ENCODE measurements around the gene CORT.
"Not testable (repeated sequence)": the region's sequence is repeated elsewhere in the genome, so short reads cannot be mapped to it uniquely, and the experiment has no call there.

The CORT gene

DNA sequence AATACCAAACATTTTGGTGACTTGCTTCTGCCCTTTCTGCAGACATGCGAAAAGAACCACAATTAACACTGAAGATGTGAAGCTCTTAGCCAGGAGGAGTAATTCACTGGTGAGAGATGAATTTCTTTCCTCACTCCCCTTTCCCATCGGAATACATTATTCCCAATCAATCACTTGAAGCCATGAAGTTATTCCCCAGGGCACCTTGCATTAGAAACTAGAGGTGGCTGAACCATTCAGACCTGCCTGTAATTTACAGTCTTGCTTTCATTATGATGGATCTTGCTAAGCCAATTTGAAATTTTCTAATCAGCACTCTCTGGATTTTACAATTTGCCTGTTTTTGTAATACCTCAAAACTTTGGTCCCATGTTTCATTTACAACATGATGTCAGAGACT, 9.5 kb upstream of the CORT start:
- no peak for DNase-seq

DNA sequence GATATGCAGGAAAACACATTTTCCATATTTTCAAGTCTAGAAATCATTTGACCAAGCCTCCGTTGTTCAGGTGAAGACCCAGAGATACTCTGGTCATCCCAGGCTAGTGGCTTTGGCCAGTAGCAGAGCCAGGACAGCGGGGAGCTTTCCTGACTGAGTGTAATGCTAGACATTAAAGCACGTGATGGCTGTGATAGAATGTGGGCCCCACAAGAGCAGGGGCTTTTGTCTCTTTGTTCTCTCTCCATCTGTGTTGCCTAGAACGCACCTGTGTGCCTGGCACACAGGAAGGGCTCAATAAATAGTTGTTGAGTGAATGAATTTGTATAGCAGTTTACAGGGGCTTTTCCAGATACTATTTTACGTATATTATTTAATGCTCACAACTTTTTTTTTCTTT, 9.0 kb upstream of the CORT start:
- no peak for DNase-seq

DNA sequence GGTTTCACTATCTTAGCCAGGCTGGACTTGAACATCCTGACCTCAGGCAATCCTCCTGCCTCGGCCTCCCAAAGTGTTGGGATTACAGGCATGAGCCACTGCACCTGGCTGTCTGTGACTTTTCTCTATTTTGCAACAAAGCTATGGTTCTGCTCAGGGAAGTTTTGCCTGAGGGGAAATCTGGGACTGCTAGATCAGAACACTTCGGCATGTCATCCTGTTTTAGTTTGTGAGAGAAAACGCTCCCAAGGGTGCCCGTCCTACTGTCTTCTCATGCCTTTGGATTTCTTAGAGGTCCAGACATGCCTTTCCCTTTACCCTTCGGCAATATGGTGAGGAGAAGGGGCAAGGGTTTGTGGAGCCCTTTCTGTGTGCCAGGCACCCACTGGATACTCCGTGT, 5.6 kb upstream of the CORT start:
- no peak for DNase-seq

DNA sequence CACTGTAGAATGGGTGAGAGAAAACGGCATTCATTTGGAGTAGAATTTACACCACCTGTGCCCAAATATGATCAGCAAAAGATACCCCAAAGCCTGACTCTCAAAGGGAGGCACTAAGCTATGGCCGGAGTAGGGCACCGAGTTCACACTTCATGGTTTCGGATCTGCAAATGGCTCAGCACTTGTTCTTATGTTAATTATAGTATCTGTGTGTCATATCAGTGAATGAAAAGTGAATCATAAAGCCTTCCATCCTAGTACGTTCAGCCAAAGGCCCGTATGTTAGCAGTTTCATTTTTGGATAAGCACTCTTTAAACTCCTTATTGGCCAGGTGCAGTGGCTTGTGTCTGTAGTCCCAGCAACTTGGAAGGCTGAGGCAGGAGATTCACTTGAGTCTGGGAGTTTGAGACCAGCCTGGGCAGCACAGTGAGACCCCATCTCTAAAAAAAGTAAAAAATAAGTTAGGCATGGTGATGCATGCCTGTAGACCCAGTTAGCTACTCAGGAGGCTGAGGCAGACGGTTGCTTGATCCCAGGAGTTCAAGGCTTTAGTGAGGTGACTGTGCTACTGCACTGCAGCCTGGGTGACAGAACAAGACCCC, 4.9 kb upstream of the CORT start:
- DNase-seq, result no peak

DNA sequence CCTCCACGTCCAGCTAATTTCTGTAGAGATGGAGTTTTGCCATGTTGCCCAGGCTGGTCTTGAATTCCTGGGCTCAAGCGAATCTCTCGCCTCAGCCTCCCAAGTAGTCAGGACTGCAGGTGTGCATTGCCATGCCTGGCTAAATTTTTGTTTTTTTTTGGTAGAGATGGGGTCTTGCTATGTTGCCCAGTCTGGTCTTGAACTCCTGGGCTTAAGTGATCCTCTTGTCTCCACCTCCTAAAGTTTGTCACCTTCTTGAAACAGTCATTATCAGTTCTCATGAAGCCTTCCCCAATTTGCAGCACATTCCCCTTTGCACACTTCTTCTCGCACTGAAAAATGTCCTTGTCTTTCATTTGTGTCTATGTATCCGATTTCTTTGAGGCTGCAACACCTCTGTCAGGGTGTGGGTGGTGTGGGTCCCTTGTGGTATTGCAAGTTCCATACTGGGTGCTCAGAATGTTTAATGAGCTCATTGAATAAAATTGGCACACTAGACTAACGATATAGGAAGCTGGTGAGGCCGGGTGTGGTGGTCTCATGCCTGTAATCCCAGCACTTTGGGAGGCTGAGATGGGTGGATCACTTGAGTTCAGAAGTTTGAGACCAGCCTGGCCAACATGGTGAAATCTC, 2.9 kb upstream of the CORT start:
- no peak for DNase-seq

DNA sequence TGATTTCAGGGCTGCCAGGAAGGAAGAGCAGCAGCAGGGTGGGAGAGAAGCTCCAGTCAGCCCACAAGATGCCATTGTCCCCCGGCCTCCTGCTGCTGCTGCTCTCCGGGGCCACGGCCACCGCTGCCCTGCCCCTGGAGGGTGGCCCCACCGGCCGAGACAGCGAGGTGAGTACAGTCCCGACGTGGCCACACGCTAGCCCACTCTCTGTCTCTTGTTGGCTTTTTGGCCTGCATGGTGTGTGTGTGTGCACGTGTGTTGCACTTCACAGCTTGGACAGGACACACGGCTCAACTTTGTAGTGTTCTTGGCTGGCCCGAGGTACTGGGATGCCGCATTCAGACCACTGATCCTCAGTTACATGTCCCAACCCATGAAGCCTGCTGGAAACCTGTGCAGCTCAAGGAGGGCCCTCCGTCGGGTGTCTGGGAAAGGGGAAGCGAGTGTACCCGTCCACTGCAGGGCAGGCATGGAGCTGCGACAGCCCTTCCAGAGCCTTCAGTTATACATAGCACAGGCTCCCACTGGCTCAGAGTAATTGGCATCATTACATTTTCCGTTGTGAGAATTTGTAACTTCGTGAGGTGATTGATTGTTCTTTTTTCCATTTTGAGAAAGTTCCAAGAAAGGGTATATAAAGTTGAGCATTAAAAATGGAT, 454 bp downstream of the CORT start:
- no peak for DNase-seq

DNA sequence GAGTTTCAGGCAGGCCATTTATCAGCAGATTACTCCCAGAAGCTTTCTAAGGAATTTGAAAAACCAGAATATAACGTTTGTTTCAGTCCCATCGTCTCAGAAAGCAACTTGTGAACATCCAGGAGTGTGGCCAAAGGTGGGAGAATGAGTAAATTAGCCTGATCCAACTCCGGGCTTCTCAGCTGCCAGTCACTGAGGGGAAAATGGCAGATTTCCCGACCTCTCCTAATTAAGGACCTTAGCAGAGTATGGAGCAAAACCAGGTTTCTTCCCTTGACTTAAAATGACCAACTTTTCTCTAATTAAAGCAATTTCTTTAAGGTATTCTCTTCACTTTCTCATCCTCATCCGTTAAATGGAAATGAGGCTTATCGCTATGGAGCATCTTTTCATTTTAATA, 1.0 kb downstream of the CORT start:
- no peak for DNase-seq

DNA sequence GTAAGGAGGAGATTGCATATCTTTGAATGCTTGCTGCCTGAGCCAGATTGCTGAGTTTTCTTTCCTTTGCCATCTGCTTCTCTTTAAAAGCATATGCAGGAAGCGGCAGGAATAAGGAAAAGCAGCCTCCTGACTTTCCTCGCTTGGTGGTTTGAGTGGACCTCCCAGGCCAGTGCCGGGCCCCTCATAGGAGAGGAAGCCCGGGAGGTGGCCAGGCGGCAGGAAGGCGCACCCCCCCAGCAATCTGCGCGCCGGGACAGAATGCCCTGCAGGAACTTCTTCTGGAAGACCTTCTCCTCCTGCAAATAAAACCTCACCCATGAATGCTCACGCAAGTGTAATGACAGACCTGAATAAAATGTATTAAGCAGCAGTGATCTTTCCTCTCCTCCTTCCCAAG, 1.5 kb downstream of the CORT start:
- no peak for DNase-seq

DNA sequence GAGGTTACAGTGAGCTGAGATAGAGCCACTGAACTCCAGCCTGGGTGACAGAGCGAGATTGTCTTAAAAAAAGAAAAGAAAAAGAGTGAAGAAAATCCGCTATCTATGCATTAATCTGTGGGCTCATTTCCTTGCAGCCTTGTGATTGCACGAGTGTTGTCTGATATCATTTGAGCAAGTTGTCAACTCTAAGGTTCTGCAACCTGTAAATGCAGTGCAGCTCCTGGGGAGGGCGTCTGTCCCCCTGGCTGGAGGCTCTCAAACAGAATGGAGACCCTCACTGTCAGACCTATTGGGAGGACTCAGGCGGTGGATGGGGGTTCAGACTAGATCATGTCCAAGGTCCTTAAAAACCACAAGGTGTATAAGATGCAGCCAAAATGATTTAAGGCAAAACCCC, 6.2 kb downstream of the CORT start:
- DNase-seq, result no peak

DNA sequence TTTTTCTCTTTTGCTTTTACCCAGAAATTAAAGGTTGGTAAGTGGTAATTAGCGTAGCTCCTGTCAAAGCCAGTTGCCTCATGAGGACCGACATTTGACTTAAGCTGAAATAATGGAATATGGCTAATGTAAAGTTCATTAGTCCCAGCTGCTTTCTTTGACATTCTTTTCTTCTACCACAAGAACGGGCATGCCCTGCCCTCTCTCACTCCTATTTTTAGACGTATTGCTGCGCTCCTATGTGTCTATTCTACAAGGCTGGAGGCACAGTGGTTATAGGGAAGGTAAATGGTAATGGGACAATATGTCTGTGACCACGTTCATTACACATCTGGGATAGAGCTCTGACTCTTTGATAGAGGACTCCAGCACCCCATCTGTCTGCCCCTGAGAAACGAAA, 6.8 kb downstream of the CORT start:
- DNase-seq, result no peak

DNA sequence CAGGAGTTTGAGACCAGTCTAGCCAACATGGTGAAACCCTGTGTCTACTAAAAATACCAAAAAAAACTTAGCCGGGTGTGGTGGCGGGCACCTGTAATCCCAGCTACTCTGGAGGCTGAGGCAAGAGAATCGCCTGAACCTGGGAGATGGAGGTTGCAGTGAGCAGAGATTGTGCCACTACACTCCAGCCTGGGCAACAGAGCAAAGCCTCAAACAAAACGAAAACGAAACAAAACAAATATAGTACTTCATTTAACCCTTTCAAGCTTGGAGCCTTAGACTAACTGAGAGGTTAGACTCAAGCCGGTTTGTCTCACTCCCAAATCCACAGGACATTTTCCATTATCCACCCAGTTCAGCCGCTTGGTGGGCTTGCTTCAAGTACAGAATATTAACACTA, 7.6 kb downstream of the CORT start:
- DNase-seq, result not testable (repeated sequence)

DNA sequence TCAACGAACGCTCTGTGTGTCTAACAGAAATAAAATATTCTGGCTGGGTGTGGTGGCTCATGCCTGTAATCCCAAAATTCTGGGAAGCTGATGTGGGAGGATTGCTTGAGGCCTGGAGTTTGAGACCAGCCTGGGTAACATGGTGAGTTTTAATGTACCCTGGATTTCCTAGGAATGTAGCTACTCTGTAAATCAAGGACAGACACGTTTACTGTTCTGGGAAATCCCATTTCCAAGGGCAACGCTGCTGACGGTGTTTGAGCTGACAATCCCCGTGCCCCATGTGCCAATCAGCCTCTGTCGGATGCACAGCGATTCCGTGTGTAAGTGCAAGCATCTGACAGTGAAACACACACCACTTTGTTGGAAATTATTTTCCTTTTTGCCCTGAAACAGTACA, 8.0 kb downstream of the CORT start:
- no peak for DNase-seq

DNA sequence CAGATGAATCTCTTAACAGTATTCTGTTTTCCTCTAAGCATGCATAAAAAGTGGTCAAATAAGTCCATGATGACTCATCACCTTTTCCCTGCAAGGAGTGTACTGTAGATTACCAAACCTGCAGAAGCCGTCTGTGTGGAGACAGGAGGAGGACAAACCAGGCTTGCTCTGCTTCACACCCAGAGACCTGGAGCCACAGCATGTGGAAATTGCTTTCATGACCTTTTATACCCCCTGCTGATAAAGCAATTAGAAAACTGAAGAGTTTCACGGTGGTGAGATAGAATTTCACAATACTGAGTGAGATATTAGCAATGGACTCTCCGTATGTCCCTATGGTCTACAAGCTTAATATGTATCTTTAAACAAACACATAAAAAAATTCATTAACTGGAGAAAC, 9.4 kb downstream of the CORT start:
- no peak for DNase-seq

DNA sequence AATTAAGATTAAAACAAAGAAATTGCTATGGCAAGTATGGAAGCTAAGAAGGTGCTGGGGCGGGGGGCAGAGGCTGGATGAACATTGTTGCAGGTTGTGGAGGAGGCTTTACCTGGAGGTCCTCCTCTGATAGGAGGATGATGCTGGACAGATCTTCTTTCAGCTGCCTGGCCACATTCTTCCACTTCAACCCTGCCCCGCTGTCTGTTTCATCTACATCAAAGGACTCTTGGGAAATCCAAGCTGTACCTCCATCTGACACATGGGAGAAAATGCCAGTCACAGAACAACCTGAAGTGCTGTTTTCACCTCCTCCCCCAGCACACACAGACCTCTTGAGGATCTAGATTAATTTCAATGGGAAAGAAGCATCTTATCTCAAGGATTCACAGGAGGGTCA, 17.2 kb downstream of the CORT start:
- no peak for DNase-seq

DNA sequence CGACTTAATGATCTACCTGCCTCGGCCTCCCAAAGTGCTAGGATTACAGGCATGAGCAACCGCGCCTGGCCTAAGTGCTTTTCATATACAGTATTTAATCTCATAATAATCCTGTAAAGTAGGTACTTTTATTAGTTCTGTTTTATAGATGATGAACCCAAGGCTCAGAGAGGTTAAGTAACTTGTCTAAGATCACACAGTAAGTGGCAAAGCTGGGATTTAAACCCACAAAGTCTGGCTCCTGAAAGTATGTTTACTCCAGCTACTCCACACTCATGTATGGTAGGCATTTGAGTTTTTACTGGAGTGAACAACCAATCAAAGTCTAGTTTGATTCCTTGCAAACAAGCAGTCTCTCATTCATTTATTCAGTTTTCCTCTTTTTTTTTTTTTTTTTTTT, 20.2 kb downstream of the CORT start:
- no peak for DNase-seq

DNA sequence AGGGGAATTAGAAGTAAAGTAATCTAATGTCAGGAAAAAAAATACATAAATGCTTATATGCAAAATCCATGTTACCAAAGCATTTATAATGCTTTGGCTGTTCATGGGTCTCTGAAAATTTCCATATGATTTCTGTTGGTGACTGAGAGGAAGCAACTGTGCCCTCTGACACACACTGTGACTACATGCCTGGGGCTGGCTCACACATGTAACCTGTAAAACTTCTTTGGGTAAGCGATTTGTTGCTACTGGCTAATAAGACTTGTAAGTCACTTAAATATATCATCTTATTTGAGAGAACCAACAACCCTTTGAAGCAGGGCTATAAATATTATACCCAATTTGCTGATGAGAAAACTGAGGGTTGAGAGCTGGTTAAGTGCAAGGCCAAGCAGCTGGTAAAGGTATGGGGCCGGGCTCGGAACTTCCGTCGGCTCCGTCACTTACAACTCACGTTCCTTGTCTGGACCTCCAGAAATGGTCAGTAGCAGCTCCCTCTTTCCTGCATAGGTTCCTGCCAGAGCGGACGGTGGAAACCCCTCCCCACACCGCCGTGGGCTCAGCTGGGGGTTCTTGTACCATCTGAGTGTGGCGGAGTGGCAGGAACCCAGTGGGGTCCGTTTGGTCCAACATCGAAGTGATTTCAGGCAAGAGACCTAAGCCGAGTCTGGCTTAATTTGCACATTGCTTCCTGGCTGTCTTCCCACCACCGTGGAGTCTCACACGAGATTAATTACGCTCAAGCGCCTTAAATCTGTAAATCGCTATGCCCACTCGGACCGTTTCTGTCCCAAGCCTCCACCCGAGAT, 21.8 kb downstream of the CORT start:
- DNase-seq, result no peak

DNA sequence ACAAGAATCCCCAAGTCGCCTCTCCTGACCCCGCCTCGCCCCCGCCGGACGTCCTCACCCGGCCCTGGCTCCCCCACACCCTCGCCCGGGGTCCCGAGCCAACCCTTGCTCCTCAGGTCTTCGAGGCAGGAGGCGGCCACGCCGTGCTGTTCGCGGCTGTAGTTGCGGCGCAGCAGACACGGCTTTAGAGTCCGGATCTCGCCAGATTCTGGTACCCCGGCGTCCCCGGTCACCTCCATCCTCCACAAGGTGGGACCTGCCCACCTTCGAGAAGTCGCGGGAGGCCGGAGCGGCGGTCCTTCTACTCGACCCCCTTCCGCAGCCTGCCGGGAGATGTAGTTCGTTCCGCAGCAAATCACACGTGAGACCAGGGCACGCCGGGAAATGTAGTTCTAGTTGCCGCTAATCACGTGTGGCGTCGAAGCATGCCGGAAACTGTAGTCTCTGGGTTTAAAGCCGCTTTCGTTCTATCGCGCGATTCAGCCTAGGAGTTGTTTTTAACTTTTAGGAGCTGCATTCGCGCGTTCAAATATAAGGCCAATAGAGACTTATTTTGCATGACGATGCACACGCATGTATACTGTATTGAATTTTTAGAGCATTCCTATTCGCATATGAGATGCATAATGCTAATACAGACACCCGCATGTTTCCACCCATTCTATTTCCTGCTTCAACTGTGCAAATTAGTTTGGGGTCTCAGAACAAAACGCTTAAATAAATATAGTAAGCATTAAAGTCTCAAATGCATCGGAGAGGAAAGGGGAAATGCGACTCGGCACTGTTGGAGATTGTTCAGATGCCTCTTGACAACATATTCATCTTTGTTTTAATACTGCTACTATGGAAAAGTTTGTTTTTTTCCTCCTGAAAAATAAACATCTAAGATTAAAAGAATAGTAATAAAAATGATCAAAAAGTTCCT, 22.7 kb downstream of the CORT start, which contains the start of gene DFFA:
Gene DFFA (minus strand): TSS at position 310 of the 925 bp plus-strand sequence. CDS start 71 bp downstream, at position 239.
- peak; percentile 91 for DNase-seq

DNA sequence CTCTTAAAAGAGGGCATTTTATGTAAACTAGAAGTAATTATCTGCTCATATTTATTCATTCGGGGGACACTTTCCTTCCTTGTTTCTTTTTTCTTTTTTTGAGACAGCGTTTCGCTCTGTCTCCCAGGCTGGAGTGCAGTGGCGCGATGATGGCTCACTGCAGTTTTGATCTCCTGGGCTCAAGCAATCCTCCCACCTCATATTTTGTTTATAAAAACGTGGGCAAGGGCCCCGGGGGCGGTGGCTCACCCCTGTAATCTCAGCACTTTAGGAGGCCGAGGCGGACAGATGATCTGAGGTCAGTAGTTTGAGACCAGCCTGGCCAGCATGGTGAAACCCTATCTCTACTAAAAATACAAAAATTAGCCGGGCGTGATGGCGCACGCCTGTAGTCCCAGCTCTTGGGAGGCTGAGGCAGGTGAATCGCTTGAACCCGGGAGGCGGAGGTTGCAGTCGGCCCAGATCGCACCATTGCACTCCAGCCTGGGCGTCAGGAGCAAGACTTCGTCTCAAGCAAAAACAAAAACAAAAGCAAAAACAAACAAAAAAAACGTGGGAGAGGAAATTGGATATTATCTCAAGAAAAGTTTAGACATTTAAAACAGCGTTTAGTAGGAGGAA, 23.4 kb downstream of the CORT start:
- DNase-seq, result no peak

DNA sequence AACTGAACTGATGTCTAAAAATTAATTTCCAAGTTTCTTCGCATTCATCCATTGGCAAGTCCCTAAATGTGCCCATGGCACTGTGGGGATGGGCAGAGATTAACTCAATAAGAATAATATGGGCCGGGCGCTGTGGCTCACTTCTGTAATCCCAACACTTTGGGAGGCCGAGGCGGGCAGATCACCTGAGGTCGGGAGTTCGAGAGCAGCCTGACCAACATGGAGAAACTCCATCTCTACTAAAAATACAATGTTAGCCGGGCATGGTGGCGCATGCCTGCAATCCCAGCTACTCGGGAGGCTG, 24.4 kb downstream of the CORT start:
- not testable (repeated sequence) for DNase-seq

DNA sequence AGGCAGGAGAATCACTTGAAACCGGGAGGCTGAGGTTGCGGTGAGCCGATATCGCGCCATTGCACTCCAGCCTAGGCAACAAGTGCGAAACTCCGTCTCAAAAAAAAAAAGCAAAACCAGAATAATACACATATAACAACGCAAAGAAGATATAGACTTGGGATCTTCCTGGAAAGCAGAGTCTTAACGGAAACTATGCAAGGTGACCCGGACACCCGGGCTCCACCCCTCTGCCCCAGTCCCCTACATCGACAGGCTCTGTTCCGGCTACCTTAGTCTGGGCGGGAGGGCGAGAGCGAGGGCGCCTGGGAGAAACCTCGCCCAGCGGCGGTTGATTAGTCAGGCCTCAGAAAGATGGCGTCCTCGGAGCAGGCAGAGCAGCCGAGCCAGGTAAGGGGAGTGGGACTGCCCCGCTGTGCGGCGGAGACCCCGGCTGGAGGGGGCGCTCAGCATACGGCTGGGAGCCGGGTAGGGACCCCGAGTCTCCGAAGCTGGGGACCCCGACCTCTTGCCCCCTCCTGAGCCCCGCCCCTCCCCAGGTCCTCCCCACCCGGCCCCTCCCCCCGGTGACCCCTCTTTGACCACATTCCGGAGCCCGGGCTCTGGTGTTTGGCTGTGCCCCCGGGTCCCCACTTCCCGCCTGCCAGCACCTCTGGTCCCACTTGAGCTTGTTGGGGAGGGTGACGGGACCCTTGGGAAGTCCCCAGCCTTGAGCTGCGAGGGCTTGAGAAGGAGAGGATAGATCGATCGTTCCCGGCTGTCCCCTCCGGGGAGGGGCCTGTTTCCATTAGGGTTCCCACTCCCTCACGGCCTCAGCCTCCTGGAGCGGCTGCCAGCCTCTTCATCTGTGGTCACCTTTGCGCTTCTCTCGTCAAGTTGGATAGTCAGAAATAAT, 25.0 kb downstream of the CORT start, which contains the start of gene PEX14:
Gene PEX14 (plus strand): TSS at position 338 of the 895 bp plus-strand sequence. CDS start 17 bp downstream, at position 355.
- DNase-seq, result peak; percentile 82

DNA sequence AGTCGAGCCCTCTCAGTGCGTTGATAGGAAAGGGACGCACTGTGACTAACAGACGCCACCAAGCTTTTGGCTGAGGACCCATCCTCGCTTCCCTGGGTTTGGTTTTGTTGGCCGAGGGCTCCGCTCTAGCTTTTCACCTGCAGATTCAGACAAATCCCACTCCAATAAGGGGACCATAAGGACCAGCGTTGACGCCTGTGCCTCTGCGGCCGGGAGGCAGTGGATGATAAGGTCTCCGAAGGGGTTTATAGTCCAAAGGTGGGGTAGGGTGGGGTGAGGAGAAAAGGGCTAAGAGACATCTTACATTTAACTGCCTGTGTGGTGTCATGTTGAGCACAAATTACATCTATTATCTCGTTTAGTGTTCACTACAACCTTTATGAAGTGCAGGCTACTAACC, 25.7 kb downstream of the CORT start:
- DNase-seq, result no peak

Data from CD4-positive, alpha-beta T cell treated with Interleukin-15 for 1 hour (primary cell).